Measurements from ENCODE around the gene NKX6-2.
"Not testable (repeated sequence)": the region's sequence is repeated elsewhere in the genome, so short reads cannot be mapped to it uniquely, and the experiment has no call there.

Gene NKX6-2

DNA sequence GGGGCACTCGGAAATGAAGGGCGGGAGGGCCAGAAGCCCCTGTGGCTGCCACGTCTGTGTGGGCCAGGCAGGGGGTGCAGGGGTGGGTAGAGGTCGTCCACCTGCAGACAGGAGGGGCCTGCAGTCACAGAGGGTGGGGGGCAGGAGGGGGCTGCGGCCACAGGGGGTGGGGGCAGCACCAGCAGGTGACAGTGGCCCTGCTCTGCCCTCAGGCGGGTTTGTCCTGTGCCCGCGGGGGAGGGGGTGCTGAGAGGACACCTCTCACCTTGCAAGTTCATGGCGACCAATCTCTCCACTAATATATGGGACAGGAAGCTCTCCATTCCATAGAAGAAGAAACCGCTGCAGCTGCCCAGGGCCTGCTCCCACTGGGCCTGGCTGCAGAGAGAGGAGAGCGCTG lies 26.6 kb upstream of the NKX6-2 start:
- DNase-seq: no peak

DNA sequence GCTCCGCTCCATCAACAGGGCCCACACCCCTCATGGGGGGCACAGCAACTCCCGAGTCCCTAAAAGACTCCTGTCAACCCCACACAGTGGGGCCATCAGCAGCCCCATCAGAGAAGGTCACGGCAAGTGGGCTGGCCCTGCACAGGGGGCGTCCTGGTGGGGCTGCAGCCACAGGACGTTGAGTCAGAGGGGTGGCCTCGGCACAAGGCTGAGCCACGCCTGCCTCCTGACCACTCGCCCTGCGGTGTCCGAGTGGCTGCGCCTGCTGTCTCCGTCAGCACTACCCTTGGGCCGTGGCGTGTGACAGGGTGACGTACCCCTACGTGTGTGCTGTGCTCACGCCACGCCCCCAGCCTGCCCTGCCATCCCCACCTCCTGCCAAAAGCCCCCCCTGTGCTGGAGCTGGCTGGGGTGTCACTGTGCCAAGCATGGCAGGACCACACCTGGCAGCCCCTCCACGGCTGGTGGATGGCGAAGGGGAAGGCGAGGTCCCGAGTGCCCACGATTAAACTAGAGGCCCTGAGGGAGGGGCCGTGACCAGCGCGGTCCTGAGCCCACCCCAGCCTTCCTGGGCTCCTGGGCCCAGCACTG lies 26.0 kb upstream of the NKX6-2 start:
- no peak for DNase-seq

DNA sequence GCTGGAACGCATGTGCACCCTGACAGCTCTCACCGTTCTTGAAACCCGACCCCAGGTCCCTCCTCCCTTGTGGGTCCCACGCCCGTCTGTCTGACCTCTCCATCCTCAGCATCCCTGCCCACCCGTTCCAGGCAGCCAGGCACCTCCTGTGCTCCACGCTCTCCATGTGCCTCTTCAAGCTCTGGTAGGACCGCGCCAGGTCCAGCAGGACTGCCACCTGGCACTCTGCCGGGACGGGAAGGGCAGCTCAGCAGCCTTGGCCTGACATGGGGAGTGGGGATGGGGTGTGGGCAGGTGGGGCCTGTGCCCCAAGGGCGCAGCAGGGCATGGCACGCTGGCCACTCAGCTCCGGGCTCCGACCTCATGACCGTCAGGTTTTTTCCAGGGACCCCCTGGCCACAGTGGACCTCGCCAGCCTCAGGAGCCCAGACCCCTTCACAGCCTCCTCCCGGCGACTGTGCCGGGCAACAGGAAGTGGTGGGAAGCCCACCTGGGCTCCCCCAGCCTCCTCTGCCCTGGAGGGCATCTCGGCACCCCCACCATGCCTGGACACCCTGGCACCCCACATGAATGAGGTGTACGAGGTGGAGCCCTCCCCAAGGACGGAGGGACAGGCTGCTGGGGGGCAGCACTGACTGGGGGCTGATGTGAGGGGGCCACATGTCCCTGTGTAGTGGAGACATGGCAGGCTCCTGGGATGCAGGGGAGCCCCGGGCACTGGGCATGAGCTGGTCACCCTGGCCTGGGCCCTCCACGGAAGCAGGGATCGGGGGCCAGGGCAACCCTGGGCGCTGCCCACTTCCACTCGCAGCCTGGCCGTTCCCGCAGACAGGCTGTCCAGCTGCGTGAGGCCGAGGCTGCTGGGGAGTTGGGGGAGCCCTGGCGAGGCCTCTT lies 25.1 kb upstream of the NKX6-2 start:
- DNase-seq: no peak

DNA sequence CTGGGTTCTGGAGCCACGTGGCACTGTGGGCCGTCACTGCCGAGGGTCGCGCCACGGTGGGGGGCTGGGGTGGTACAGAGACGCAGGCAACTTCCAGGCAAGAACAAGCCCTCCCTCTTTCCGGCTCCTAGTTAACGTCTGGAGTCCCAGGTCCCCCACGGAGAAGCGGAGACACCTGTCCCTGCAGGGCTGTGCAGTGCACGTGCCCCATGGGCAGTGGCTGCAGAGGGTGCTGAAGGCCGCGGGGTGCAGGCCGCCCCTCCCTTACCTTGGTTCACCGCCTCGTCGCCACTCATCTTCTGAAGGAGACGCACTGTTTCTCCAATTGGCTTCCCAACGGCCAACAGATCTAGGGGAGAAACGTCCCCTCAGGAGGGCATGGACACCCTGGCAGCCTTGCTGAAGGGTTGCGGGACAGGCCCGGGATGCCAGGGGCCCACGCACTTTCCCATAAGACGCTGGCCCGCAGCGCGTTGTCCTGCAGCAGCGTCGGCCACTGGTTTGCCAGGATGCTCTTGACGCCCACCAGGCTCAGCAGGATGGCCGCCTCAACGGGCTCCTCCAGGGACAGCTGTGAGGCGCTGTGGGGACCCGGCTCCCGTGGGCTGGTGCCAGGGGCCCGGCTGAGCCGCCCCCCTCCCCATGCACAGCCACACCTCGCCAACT lies 24.3 kb upstream of the NKX6-2 start:
- DNase-seq: peak; percentile 16

DNA sequence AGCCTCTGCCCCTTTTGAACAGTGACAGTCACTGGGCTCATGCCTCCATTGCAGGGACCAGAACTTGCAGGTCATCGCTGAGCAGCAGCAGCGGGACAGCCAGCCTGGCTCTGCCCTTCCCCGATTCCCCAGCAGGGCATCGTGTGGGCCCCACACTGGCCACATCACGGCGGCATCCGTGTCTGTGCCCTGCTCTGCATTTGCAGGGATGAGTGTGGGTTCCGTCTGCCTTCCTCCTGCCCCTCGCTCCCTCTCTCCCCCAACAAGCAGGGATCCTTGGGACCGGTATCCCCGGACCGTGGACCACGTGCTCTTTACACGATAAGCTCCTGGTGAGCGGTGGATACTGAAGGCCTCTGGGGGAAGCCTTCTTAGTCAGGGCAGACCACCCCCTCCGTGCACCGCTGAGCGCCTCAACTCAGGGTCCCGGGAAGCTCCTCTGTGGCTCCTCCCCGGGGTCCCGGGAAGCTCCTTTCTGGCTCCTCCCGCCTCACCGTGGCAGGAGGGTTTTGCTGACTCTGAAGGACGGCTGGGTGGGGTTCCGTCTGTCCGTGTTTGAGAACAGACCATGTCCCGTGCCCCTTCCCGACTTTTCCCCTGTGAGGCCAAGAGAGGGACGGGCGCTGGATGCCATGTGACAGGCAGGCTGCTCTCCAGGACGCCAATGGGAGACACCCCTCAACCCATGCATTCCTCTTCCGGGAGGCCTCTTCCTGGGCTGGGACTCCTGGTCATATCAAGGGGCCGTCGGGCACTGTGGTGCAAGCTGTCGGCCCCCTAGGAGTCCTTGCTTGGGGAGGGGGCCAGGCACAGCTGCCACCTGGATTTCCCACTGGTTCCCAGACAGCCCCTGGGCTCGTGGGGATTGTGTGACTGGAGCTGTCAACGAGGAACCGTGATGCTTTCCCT lies 23.5 kb upstream of the NKX6-2 start:
- DNase-seq: no peak

DNA sequence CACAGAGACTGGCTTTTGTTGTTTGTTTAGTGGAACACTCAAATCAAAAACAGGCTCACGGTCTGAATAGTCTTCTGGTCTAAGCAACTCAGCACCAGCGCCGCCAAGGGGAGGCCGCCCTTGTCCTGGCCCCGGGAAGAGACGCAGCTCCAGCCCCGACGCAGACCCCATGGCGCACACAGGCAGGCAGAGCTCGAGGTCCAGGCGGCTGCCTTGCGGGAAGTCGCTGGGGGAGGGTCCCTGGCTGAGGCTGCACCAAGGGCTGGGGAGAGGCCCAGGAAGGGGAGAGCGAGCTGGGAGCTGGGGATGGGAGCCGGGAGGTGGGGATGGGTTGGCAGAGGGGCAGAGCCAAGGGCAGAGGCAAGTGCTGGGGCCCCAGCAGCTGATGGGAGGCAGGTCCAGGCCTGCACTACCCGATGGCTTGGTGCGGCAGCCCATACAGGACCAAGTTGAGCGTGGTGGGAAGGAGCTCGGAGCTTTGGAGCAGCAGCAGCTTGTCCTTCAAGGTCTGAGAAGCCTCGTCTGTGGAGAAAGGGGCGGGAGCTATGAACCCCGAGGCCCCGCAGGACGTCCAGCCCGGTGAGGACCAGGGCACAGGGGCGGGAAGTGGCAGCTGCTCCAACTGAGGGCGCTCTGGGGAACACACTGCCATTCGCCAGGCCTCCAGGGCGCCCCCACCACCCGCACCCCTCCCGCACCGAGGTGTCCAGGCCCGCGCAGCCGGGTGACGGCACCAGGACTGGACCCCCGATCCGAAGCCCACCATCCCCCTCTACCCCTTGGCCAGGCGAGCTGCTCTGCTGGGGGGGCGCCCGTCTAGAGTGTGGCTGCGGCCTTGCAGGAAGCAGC lies 22.7 kb upstream of the NKX6-2 start:
- DNase-seq: no peak

DNA sequence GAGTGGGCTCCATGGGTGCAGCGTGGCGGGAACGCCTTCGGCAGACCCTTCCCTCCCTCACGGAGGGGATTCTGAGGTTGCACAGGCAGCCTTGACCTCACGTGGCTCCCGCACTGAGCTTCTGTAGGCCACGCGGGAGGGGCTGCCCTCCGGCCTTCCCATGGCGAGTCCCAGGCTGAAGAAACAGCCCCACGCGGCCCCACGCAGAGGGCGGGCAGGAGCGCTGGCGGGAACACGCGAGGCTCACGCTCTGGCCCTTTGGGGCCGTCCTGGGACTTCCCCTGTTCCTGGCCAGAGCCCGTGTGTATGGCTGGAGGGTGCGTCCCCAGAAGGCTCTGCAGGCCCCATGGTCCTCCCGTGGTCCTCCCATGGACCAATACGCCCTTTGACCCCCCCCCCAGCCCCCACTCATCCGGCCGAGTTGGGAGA lies 21.7 kb upstream of the NKX6-2 start:
- DNase-seq: no peak

DNA sequence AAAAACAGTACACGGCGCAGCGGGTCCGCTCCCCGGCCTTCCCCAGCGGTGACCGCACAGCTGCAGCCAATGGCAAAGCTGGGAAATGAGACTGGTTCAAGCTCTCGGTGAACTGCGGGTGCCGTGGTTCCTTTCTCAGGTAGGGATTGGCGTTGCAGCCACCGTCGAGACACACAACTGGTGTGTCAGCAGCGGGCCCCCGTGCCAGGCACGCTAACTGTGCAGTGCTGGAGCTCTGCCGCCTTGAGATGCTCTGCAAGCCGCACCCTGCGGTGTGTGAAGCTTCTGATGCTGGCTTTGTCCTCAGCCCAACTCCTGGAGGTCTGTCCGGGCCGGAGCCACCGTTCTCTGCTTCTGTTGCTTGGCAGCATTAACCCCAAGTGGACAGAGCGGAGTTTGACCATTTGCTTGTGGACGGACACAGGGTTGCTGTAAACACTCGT lies 20.6 kb upstream of the NKX6-2 start:
- DNase-seq: peak; percentile 32

DNA sequence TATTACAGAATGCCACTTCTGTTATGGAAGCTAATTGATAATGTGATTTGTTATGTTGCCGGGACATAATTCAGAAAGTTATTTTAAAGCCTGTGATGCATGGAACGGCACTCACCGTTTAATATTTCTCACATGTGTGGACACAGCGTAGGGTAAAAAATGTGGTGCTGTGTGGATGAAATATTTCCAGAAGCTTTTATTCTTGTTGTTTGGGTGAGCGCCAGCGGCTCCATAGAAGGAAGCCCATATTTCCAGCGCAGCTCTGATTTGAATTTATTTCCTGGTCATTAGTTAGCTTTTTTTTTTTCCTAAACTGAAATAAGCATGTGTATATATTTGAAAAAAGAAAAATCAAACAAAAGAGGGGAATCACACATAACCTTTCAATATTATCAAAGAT lies 20.2 kb upstream of the NKX6-2 start:
- DNase-seq: no peak

DNA sequence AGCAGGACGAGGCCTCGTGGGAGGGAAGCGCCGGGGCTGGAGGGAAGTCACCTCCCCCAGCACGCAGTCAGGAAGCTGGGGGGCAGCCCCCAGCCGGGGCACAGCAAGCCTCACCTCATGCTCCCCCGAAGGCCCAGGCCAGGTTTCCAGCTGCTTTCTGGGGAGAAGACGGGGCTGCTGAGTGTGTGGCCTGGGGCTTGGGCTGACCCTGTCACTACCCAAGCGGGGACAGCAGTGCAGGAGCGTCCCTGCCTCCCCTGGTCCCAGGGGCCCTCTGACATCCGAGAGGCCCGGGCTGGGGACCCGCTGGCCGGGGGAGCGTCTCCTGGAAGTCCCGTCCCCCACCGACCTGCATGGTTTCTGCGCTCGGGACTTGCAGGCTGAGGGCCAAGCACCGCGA lies 19.7 kb upstream of the NKX6-2 start:
- DNase-seq: peak; percentile 17

DNA sequence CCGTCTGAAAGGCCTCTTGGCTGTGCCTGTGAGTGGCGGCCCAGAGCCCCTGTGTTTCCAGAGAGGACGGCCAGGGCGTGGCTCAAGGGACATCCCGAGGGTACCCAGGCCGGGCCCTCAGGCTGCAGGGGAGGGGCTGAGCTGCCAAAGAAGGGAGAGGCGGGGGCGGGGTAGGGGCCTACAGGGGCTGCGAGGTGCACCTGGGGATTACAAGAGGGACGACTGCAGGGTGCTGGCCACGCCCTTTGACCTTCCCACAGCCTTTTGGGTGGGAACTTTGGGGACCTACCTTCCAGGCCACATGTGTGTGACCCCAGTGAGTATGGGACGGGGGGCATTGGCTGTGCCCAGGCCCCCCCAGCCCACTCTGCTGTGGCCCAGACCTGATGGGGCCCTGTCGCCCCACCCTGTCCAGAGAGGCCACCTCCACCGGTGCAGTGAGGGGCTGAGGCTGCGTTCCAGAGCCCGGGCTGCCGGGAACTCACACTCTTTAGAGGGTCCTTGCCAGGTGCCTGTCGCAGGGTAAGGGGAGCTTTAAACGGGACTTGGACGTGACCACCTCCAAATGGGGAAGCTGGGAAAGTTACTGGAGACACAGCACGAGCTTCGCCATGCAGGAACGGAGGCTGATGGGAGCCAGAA lies 19.0 kb upstream of the NKX6-2 start:
- DNase-seq: peak; percentile 17

DNA sequence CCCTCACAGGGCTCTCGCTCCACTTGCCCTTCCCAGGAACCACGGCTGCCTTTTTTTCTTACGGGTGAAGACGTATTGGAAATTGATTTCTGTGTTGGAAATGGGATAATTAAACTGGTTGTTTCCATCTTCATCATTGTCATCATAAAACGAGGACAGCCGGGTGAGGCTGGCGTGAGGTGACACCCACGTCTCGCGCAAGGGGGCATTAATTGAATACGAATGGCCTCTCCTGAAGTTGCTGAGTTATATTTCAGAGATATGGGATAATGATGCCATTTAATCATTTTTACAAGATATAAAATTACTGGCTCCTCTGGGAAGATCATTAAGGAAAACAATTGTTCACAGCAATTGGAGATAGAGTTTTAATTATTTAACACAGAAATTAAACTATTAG lies 18.3 kb upstream of the NKX6-2 start:
- DNase-seq: no peak

DNA sequence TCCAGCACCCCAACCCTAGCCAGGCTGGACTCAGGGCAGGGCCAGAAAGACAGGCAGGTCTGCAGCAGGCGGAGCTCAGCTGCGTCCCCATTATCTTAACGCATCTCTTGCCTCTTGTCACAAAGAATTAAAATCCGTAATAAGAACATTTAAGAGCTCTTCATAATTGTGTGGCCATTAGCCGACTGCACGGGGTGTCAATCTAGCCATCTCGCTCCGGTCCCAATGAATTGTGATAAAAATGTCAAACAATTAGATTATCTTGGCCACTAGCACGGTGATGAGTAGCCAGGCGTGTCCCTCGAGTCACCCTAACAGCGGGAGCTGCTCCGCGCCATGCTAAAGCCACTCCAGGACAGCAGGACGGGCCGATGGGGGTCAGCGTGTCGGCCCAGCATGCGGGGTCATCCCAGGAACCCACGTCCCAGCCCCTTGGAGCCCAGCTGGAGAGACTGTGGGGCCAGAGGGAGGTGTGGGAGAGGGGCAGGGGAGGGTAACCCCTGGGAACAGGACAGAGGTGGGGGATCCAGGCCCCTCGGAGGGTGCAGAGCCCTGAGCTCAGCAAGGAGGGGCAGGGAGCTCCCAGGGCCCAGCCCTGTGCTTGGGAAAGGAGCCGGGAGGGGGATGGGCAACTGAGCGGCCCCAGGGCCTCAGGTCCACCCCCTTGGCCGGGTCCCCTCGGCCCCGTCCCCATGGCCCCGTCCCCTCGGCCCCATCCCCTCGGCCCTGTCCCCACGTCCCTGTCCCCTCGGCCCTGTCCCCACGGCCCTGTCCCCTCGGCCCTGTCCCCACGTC lies 17.7 kb upstream of the NKX6-2 start:
- DNase-seq: peak; percentile 43

DNA sequence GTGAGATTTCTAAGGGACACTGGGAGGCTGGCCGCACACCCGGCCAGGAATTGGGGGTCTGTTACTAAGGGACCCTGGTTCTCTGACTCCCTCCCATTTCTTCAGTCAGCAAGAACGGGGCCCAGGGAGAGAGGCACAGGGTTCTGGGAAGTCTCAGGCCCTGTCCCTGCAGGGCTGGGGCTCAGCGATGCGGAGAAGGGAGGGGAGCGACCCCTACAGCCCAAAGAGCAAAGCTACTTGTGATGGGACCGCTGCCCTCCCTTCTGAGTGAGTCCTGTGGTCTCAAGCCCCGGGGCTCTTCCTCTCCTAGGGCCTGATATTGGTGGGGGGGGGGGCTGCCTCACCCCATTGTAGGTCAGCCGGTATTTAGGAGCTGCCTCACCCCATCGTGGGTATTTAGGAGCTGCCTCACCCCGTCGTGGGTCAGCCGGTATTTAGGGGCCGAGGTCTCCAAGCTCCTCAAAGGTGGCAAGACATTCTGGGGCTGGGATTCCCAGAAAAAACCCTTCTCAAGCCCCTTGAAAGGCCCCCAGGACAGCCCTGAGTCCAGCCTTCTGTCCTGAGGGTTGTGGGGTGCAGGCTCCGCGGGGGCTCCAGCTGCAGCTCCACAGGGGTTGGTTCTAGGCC lies 16.9 kb upstream of the NKX6-2 start:
- DNase-seq: no peak

DNA sequence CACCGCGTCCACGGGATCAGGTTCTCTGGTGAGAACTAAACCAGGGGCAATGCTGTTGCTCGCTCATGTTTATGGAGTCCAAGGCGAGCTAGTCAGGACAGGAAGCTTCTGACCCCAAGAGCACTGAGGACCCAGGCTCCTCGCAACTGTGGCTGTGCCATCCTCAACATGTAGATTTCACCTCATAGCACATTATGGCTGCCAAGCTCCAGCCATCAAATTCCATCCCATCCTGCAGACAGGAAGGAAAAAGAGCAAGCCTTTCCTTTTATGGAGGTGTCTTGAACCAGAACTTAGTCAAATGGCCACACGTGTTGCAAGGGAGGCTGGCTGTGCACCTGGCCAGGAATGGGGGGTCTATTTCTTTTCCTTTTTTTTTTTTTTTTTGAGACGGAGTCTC lies 16.1 kb upstream of the NKX6-2 start:
- no peak for DNase-seq

DNA sequence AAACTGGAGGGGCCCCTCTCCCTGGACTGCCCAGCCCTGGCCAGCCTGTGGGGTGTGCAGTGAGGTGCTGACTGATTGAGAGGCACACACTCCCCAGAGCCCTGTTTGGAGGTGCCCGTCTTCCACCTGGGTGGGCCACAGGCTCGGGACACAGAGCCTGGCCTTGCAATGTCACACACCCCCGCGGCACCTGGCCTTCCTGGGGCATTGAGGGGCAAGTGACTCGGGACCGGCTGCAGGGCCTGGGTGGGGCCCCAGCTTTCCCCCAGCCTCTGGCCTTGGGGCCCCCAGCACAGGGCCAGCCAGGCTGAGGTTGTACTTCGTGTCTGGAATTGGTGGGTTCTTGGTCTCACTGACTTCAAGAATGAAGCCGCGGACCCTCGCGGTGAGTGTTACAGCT lies 13.9 kb upstream of the NKX6-2 start:
- no peak for DNase-seq

DNA sequence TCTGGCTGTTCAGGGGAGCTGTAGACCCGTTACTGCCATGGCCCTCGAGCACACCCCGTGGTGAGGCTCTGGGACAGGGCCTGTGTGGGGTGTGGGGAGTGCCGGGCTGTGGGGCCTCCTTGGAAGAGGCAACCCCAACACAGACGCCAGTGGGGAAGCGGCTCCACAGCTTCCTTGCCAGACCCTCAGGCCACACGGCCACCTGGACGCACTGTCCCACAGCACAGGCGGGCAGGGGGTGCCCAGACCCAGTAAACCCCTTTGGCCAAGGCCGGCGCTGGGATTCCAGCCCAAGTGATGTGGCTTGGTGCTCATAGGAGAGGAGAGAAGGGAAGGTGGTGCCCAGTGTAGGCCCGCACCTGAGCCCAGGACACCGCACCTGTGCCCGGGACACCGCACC lies 12.9 kb upstream of the NKX6-2 start:
- DNase-seq: no peak

DNA sequence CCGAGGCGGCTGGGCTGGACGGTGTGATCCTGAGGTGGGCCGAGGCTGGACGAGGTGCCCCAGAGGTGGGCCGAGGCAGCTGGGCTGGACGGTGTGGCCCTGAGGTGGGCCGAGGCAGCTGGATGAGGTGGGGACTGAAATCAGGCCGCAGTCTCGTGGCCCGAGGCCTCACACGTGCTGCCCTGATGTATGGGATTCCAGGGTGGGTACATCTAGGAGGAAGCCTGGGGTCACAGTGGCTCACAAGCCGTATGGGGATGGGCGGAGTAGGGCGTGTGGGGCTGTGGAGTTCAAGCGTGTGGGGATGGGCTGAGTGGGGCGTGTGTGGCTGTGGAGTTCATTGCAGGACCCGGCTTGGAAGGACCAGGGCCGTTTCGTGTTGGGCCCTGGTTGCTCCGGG lies 12.5 kb upstream of the NKX6-2 start:
- DNase-seq: no peak

DNA sequence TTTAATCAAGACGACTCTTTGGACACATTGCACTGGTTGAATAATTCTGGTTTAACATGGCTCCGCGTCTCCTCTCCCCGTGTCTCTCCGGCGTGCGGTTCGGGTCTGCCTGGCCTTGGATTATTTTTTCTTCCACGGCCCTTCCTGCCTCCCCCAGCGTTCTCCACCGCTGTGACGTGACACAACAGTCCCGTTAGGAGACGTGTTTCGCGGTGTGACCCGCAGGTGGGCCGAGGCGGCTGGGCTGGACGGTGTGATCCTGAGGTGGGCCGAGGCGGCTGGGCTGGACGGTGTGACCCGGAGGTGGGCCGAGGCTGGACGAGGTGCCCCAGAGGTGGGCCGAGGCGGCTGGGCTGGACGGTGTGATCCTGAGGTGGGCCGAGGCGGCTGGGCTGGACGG lies 12.0 kb upstream of the NKX6-2 start:
- DNase-seq: not testable (repeated sequence)

DNA sequence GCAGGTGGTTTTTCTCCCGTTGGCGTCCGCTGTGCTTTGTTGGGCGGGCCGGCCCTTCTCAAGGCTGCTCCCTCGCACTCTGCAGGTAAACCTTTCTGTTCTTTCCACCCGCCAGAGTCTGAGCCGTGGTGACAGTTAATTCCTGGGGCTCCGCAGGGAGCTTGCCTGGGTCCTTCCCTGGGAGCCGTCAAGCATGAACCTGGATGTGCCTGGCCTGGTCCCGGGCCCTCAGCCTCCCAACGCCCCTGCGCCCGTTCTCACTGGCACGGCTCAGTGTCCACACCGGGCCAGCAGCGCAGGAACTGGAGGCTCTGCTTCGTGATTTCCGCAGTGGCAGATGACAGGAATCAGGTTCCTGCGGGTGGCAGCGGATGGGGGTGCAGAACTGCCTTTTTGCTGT lies 10.9 kb upstream of the NKX6-2 start:
- DNase-seq: no peak
